HL-60 (cell line): Measurements from ENCODE around the gene NDUFAF8.
"Not testable (repeated sequence)": the region's sequence is repeated elsewhere in the genome, so short reads cannot be mapped to it uniquely, and the experiment has no call there.

Experiments used
- DNase-seq, 2 experiments: peaks; one replicate each; pipeline ENCODE4 v3.0.0-alpha.2; 2010 to 2020; ENCODE audit warnings: low read depth in 1 of 2, low spot score in 1 of 2
- H3K27ac ChIP-seq: fragments of 250-450 bp; sonication (Bioruptor Pico); replicated peaks from 2 replicates; pipeline ENCODE4 v1.5.1; 2020; ENCODE audit warnings: mild to moderate bottlenecking, moderate library complexity
- H3K27me3 ChIP-seq: fragments of 250-450 bp; sonication (Bioruptor Pico); 2 replicates; pipeline ENCODE4 v1.5.1; 2021; ENCODE audit warnings: mild to moderate bottlenecking, moderate library complexity; ENCODE audit not compliant: insufficient read depth, poor library complexity, severe bottlenecking
- H3K4me3 ChIP-seq: replicated peaks from 2 replicates; pipeline ENCODE4 v1.5.1; 2011; ENCODE audit warnings: mild to moderate bottlenecking, control low read depth, low read length; ENCODE audit not compliant: insufficient read depth
- CTCF ChIP-seq: IDR thresholded peaks from one replicate; pipeline ENCODE4 v1.5.1; 2011; ENCODE audit warnings: low read length, control low read depth, inconsistent platforms; ENCODE audit not compliant: insufficient read depth
- GABPA ChIP-seq: IDR thresholded peaks from 2 replicates; pipeline ENCODE4 v1.6.1; 2012; ENCODE audit warnings: low read depth
- POLR2AphosphoS5 ChIP-seq: IDR thresholded peaks from 2 replicates; pipeline ENCODE4 v1.6.1; 2012; ENCODE audit warnings: low read depth
- REST ChIP-seq: IDR thresholded peaks from 2 replicates; pipeline ENCODE4 v1.6.1; 2012; ENCODE audit warnings: low read depth; ENCODE audit not compliant: insufficient replicate concordance
- SPI1 ChIP-seq: IDR thresholded peaks from 2 replicates; pipeline ENCODE4 v1.6.1; 2012; ENCODE audit warnings: low read depth, mild to moderate bottlenecking, borderline replicate concordance

NDUFAF8 gene

GRCh38 chr17:81222906-81223761 is 16.0 kb upstream of the NDUFAF8 start, which contains the start of gene CEP131:
Gene CEP131 (minus strand): TSS chr17:81222965. CDS start chr17:81220056, 2,909 bp downstream.
- Histone ChIP-seq H3K4me3 (peak within 1 kb of the TSS; percentile 71), H3K27me3 (no peaks in the 10 kb centered on the region), H3K27ac (peak within 1 kb of the TSS; percentile 56)
- TF ChIP-seq REST, result no peak
- TF ChIP-seq POLR2AphosphoS5, result peak; percentile 52; the same call in 1 of the 2 replicates
- DNase-seq, result peak; percentile 95 to 98

- DNase-seq, result peak in 1 of 2 experiments; percentile 70
- H3K27me3 ChIP-seq, result no peaks in the 10 kb centered on the region
- TF ChIP-seq GABPA (no peak), SPI1 (peak; percentile 59; the same call in 1 of the 2 replicates)
- H3K27ac ChIP-seq, result peak overlapping the region; percentile 56
- peak overlapping the region; percentile 36; the same call in 1 of the 2 replicates for H3K4me3 ChIP-seq
These were observed 15.4 kb upstream of the NDUFAF8 start for GRCh38 chr17:81223762-81224130.

GRCh38 chr17:81227630-81228029 is 11.5 kb upstream of the NDUFAF8 start:
- not testable (repeated sequence) for DNase-seq, H3K27me3 ChIP-seq, H3K27ac ChIP-seq, H3K4me3 ChIP-seq

GRCh38 chr17:81228420-81228819 is 10.7 kb upstream of the NDUFAF8 start:
- TF ChIP-seq POLR2AphosphoS5 (peak; percentile 44; the same call in 1 of the 2 replicates), SPI1 (peak; percentile 81; the same call in 1 of the 2 replicates), REST (no peak)
- peak overlapping the region; percentile 68 for H3K27ac ChIP-seq

GRCh38 chr17:81228834-81229665 is 10.1 kb upstream of the NDUFAF8 start:
- TF ChIP-seq GABPA, result no peak
- no peak overlapping the region for H3K4me3 ChIP-seq
- H3K27ac ChIP-seq, result peak overlapping the region; percentile 68
- no peaks in the 10 kb centered on the region for H3K27me3 ChIP-seq
- no peak for DNase-seq

More at GRCh38 chr17:81228420-81228819, 10.7 kb upstream of the NDUFAF8 start:
- Histone ChIP-seq H3K4me3 (no peak overlapping the region), H3K27me3 (no peaks in the 10 kb centered on the region)
- peak; percentile 59 to 81 for DNase-seq

GRCh38 chr17:81229666-81229920 is 9.5 kb upstream of the NDUFAF8 start:
- DNase-seq, result no peak
- no peak overlapping the region for H3K4me3 ChIP-seq
- H3K27me3 ChIP-seq, result no peaks in the 10 kb centered on the region
- H3K27ac ChIP-seq, result no peak overlapping the region
- TF ChIP-seq CTCF, result no peak
- TF ChIP-seq REST, result no peak
- no peak for TF ChIP-seq POLR2AphosphoS5
- TF ChIP-seq GABPA, result no peak
- TF ChIP-seq SPI1, result no peak
